Immature natural killer cell (primary cell): Measurements from ENCODE around the gene DVL1. TPM values are rescaled to one million over a fixed set of nuclear protein-coding genes. Genes with fewer than 3 reads are reported as not detected.
"Not testable (repeated sequence)": the region's sequence is repeated elsewhere in the genome, so short reads cannot be mapped to it uniquely, and the experiment has no call there.

Source experiments
- DNase-seq, 3 donors: peaks; one replicate each; pipeline ENCODE4 v3.0.0; 2022; ENCODE audit warnings: mixed read lengths in 1 of 3
- H3K27ac Mint-ChIP-seq, 6 donors: one replicate each; pipeline ENCODE4 v1.8.0; 2020; ENCODE audit warnings: mixed read lengths in 6 of 6, mild to moderate bottlenecking in 5 of 6, inconsistent platforms in 4 of 6, moderate library complexity in 3 of 6
- H3K27me3 Mint-ChIP-seq, 3 donors: one replicate each; pipeline ENCODE4 v1.8.0; 2020 to 2021; ENCODE audit warnings: low read depth in 3 of 3, mild to moderate bottlenecking in 3 of 3, mixed read lengths in 3 of 3, moderate library complexity in 3 of 3, inconsistent platforms in 1 of 3
- H3K36me3 Mint-ChIP-seq, 3 donors: one replicate each; pipeline ENCODE4 v1.8.0; 2020; ENCODE audit warnings: mixed read lengths in 3 of 3, inconsistent platforms in 2 of 3, mild to moderate bottlenecking in 2 of 3
- H3K4me1 Mint-ChIP-seq, 2 donors: one replicate each; pipeline ENCODE4 v1.8.0; 2020; ENCODE audit warnings: inconsistent platforms in 2 of 2, mild to moderate bottlenecking in 2 of 2, mixed read lengths in 2 of 2, moderate library complexity in 1 of 2
- H3K4me3 Mint-ChIP-seq, 5 donors: one replicate each; pipeline ENCODE4 v1.8.0; 2020; ENCODE audit warnings: mild to moderate bottlenecking in 5 of 5, mixed read lengths in 5 of 5, inconsistent platforms in 3 of 5, moderate library complexity in 3 of 5
- H3K9me3 Mint-ChIP-seq, 6 donors: one replicate each; pipeline ENCODE4 v1.8.0; 2020; ENCODE audit warnings: mild to moderate bottlenecking in 6 of 6, mixed read lengths in 6 of 6, inconsistent platforms in 4 of 6, moderate library complexity in 3 of 6
- polyA plus RNA-seq, 3 donors: library from polyadenylated mRNA; unstranded; fragments of 300-500 nt; fragmentation: Illumina TruSeq; gene quantifications; one replicate each; pipeline ENCODE4 v1.2.3, GENCODE V29; 2021

DVL1 gene
- polyA plus RNA-seq, 3 donors from 2014 or later = 0.78 to 1.5 (median 1.4) TPM

DNA sequence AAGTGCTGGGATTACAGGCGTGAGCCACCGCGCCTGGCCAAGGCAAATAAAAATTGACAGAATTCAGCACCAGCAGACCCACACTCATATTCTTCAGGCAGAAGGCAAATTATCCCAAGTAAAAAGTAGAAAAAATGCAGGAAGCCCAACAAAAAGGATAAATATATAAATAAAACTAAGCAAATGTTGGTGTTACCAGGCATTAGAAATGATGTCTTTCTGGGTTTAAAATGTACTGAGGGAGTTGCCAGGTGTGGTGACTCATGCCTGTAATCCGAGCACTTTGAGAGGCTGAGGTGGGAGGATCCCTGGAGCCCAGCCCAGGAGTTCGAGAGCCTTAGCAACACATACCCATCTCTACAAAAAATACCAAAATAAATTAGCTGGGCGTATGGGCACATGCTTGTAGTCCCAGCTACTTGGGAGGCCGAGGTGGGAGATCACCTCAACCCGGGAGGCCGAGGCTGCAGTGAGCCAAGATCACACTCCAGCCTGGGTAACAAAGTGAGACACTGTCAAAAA lies 31.0 kb downstream of the DVL1 start:
- no peak for DNase-seq
- Mint-ChIP-seq H3K4me3 (no peak overlapping the region), H3K9me3 (no peaks in the 10 kb centered on the region), H3K27ac (no peak overlapping the region), H3K36me3 (peaks cover 0 to 4% (median 0%) of the 10 kb centered on the region in 3 donors), H3K4me1 (peaks cover 16 to 20% of the 10 kb centered on the region in 2 donors), H3K27me3 (peaks cover 0 to 2% (median 0%) of the 10 kb centered on the region in 3 donors)

DNA sequence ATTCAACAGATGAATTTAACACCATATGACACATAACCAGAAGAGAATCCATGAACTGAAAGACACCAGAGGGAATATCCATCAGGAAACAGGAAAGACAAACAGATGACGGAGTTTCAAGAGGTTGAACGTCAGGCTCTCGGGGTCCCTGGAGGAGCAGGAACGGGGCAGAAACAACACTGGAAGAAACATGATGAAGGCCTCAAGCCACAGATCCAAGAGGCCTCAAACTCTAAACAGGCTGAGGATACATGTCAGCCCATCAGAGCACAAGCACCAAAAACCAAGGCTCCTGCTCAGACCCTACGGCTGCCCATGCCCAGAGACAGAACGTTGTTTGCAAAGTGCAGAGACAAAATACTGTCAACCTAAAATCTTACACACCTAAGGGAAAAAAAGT lies 31.8 kb downstream of the DVL1 start:
- H3K4me1 Mint-ChIP-seq = peaks cover 11 to 12% of the 10 kb centered on the region in 2 donors
- H3K27ac Mint-ChIP-seq = no peak overlapping the region
- H3K4me3 Mint-ChIP-seq = no peak overlapping the region
- no peaks in the 10 kb centered on the region for H3K27me3 Mint-ChIP-seq
- peaks cover 0 to 4% (median 0%) of the 10 kb centered on the region in 3 donors for H3K36me3 Mint-ChIP-seq
- H3K9me3 Mint-ChIP-seq = no peaks in the 10 kb centered on the region
- no peak for DNase-seq

GRCh38 chr1:1316199-1316598 lies 33.0 kb downstream of the DVL1 start:
- H3K4me1 Mint-ChIP-seq, H3K36me3 Mint-ChIP-seq, H3K27me3 Mint-ChIP-seq, H3K9me3 Mint-ChIP-seq, H3K4me3 Mint-ChIP-seq, H3K27ac Mint-ChIP-seq, DNase-seq: not testable (repeated sequence)

GRCh38 chr1:1315435-1315954 lies 33.7 kb downstream of the DVL1 start:
- Mint-ChIP-seq H3K27me3 (peaks cover 0 to under 1% (median 0%) of the 10 kb centered on the region in 3 donors), H3K4me1 (peaks cover 4 to 7% of the 10 kb centered on the region in 2 donors), H3K36me3 (peaks cover 0 to 4% (median 0%) of the 10 kb centered on the region in 3 donors), H3K9me3 (no peaks in the 10 kb centered on the region), H3K4me3 (no peak overlapping the region), H3K27ac (no peak overlapping the region)
- DNase-seq = no peak

DNA sequence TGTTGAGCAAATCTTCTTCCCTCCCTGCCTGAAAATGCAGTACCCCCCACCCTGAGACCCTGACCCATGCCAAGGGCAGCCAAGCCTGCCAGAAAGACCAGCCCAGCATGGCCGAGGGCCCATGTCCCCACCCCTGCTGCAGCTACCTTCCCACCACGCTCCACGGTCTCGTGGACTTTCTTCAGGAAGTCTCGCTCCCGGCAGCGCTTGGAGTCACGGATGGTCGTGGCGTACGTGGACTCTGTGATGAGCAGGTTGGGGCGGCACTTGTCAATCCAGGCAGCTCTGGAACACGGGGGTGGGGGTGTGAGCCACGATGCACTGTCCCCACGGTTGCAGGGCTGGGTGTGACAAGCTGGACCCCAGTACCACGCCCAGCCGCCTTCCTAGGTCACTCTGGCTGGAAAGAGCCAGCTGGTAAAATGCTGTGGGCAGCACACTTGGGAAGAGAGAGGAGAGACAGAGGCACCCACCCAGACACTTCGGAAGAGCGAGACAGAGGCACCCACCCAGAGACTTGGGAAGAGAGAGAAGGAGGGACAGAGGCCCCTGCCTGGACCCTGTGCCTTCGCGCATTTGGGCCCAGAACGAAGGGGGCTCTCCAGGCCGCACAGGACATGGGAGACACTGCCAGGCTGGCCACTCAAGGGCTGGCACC lies 34.4 kb downstream of the DVL1 start:
- H3K36me3 Mint-ChIP-seq = peaks cover 0 to 4% (median 0%) of the 10 kb centered on the region in 3 donors
- H3K4me3 Mint-ChIP-seq = no peak overlapping the region
- H3K4me1 Mint-ChIP-seq = peaks cover 2 to 6% of the 10 kb centered on the region in 2 donors
- H3K27ac Mint-ChIP-seq = peak overlapping the region in 1 of 6 donors; percentile 35
- no peak for DNase-seq
- peaks cover 0 to 3% (median 0%) of the 10 kb centered on the region in 3 donors for H3K27me3 Mint-ChIP-seq
- no peaks in the 10 kb centered on the region for H3K9me3 Mint-ChIP-seq

- no peaks in the 10 kb centered on the region for H3K9me3 Mint-ChIP-seq
- H3K27ac Mint-ChIP-seq = no peak overlapping the region
- H3K36me3 Mint-ChIP-seq = peaks cover 0 to 4% (median 0%) of the 10 kb centered on the region in 3 donors
- DNase-seq = no peak
- peaks cover 0 to 3% (median 2%) of the 10 kb centered on the region in 3 donors for H3K27me3 Mint-ChIP-seq
- no peak overlapping the region for H3K4me3 Mint-ChIP-seq
- H3K4me1 Mint-ChIP-seq = peaks cover under 1 to 1% of the 10 kb centered on the region in 2 donors
Measured at GRCh38 chr1:1314237-1314586, 35.0 kb downstream of the DVL1 start.

GRCh38 chr1:1313500-1314236 lies 35.5 kb downstream of the DVL1 start:
- H3K9me3 Mint-ChIP-seq = no peaks in the 10 kb centered on the region
- peaks cover 0 to 3% (median 3%) of the 10 kb centered on the region in 3 donors for H3K27me3 Mint-ChIP-seq
- no peak overlapping the region for H3K27ac Mint-ChIP-seq
- H3K4me3 Mint-ChIP-seq = no peak overlapping the region
- no peak for DNase-seq
- peaks cover 0 to 4% (median 0%) of the 10 kb centered on the region in 3 donors for H3K36me3 Mint-ChIP-seq
- H3K4me1 Mint-ChIP-seq = no peaks in the 10 kb centered on the region

DNA sequence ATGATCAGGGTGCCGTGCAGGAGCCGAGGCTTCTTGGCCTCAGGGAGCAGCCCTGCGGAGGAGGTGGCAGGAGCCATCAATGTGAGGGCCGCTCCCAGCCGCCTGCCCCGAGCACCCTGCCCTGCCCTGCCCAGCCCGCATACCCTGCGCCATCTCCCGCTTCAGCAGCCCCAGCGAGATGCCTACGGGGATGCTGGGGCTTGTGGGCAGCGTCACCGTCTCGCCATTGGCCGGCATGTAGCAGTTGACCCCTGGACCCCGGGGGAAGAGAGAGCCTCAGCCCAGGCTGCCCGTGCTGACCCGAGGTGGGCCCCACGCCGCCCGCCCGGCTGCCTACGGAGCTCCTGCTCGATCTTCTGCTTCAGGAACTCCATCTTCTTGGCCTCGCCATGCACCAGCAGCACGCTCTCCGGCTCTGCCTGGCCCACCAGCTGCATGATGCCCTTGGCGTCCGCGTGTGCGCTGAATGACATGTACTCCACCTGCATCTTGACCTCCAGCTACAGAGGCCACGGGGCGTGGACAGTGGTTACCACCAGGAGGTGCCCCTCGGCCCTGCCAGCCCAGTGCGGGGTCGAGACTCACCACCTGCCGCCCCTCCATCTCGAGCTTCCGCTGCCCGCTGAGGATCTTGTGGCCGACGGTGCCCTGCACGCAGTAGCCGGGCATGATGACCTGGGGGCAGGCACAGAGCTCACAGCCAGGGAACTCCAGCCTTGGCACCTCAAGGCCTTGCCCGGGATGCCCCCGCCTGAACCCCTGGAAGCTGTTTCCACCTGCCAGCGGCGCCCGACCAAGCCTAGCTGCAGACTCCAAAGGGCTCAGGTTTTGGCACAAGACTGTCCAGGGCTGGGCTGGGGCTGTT lies 36.5 kb downstream of the DVL1 start:
- Mint-ChIP-seq H3K9me3 (no peaks in the 10 kb centered on the region), H3K4me1 (no peaks in the 10 kb centered on the region), H3K4me3 (no peak overlapping the region), H3K27me3 (peaks cover 2 to 7% (median 5%) of the 10 kb centered on the region in 3 donors), H3K27ac (no peak overlapping the region), H3K36me3 (peaks cover 0 to 4% (median 0%) of the 10 kb centered on the region in 3 donors)
- no peak for DNase-seq

GRCh38 chr1:1311107-1312104 lies 37.8 kb downstream of the DVL1 start:
- Mint-ChIP-seq H3K4me3 (no peak overlapping the region), H3K4me1 (peaks cover 8% of the 10 kb centered on the region in 2 donors), H3K27me3 (peaks cover 5 to 10% (median 10%) of the 10 kb centered on the region in 3 donors), H3K9me3 (no peaks in the 10 kb centered on the region), H3K27ac (no peak overlapping the region), H3K36me3 (no peaks in the 10 kb centered on the region)
- no peak for DNase-seq

- Mint-ChIP-seq H3K27me3 (peaks cover 5 to 11% (median 10%) of the 10 kb centered on the region in 3 donors), H3K4me3 (peak overlapping the region in 4 of 5 donors; percentile 5 to 65 (median 40)), H3K9me3 (no peaks in the 10 kb centered on the region), H3K4me1 (peaks cover 15% of the 10 kb centered on the region in 2 donors), H3K36me3 (no peaks in the 10 kb centered on the region), H3K27ac (peak overlapping the region in 1 of 6 donors; percentile 64)
- no peak for DNase-seq
Measured at GRCh38 chr1:1310476-1311053, 38.7 kb downstream of the DVL1 start.

DNA sequence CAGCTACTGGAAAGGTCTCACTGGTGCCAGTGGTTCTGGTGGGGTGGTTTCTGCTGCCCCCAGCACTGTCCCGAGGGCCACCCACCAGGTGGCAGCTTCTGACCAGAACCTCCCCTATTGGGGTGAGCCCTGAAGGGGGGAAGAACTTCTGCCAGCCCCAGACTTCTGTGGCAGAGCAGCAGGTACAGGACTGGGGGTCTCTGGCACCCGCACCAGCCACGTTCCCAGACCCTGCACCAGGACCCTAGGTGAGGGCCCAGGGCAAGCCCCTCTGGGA lies 39.2 kb downstream of the DVL1 start:
- Mint-ChIP-seq H3K36me3 (no peaks in the 10 kb centered on the region), H3K27me3 (peaks cover 5 to 11% (median 10%) of the 10 kb centered on the region in 3 donors), H3K27ac (no peak overlapping the region), H3K4me1 (peaks cover 15 to 17% of the 10 kb centered on the region in 2 donors), H3K4me3 (peak overlapping the region in 2 of 5 donors; percentile 39 to 65), H3K9me3 (no peaks in the 10 kb centered on the region)
- DNase-seq = no peak
